ENCODE data around the gene PRSS1.

PRSS1 gene

DNA sequence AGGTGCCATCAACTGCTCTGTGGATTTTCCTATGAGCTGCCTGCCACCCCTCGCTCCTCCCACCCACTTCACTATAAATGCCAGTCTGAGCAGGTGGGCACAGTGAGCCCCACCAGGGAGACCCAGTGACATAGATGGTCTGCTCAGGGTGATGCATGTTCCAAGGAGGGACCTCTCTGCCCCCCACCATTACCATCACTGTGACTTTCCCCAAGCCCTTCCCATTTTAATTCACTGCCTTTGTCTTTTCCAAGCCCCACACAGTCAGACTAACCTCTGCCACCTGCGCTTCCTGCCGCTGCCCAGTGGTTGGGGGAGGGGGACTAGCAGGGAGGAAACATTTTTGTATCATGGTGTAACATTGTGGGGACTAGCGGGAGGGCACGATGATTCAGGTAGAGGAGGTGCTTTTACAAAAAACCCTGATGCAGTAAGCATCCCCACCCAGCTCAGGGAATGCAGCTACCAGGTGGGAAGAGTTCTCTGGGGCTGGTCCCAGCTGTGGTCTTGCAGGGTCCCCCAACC, 46.1 kb downstream of the PRSS1 start:
- no peak for DNase-seq (ENCODE audit: low read depth in 2 of 2)

DNA sequence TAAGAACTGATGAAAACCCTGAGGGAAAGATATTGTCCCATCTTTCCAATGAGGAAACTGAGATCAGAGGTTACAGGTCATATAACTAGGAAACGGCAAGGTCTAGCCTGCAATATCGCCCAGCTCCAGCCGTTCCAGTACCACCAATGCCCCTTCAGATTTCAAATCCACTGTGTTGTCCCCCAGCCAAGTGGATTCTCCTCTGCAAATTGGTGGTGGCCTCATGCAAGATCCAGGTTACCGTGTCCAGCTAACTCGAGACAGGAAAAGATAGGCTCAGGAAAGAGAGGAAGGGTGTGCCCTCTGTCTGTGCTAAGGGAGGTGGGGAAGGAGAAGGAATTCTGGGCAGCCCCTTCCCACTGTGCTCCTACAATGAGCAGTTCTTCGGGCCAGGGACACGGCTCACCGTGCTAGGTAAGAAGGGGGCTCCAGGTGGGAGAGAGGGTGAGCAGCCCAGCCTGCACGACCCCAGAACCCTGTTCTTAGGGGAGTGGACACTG, 46.8 kb downstream of the PRSS1 start:
- no peak for DNase-seq (ENCODE audit: low read depth in 2 of 2)

DNA sequence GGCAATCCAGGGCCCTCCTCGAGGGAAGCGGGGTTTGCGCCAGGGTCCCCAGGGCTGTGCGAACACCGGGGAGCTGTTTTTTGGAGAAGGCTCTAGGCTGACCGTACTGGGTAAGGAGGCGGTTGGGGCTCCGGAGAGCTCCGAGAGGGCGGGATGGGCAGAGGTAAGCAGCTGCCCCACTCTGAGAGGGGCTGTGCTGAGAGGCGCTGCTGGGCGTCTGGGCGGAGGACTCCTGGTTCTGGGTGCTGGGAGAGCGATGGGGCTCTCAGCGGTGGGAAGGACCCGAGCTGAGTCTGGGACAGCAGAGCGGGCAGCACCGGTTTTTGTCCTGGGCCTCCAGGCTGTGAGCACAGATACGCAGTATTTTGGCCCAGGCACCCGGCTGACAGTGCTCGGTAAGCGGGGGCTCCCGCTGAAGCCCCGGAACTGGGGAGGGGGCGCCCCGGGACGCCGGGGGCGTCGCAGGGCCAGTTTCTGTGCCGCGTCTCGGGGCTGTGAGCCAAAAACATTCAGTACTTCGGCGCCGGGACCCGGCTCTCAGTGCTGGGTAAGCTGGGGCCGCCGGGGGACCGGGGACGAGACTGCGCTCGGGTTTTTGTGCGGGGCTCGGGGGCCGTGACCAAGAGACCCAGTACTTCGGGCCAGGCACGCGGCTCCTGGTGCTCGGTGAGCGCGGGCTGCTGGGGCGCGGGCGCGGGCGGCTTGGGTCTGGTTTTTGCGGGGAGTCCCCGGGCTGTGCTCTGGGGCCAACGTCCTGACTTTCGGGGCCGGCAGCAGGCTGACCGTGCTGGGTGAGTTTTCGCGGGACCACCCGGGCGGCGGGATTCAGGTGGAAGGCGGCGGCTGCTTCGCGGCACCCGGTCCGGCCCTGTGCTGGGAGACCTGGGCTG, 47.5 kb downstream of the PRSS1 start:
- no peak for DNase-seq (ENCODE audit: low read depth in 2 of 2)

GRCh38 chr7:142797391-142798377, 48.4 kb downstream of the PRSS1 start:
- DNase-seq (ENCODE audit: low read depth in 2 of 2): no peak

DNA sequence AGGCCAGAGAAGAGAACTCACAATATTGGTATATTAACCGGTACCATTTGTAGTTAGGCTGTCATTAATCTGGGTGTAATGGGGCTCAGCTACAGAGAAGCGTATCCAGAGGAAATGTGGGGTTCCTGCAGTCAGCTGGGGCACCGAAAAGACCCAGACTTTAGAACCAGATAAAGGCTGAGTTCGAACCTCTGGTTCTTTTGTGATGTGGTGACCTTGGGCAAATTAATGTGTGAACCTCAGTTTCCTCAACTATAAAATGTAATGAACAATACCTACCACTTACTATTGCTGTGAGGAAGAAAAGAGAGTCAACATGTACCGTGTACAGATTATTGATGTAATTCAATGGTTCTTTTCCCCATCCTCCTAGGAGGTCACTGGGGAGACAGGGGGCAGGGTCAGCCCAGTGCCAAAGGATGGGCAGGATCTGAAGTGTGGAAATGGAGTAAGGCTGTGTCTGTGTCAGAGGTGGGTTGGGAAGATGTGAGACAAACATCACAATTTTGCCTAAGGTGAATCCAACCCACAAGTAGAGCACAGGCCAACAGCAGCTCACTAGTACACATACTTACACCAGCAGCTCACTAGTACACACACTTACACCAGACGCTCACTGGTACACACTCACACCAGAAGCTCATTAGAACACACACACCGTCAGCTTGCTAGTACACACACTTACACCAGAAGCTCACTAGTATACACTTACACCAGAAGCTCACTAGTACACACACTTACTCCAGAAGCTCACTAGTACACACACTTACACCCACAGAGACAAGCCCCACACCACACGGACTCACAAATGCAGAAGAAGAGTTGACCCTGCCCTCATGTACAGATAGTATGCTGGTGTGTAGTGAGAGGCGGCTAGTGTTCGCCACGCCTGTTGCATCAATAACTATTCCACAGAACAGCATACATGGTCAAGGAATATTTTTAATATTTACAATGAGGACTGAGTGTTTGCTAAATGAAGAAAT, 49.5 kb downstream of the PRSS1 start:
- no peak for DNase-seq (ENCODE audit: low read depth in 2 of 2)

- DNase-seq (ENCODE audit: low read depth in 2 of 2): no peak
These were observed 50.2 kb downstream of the PRSS1 start for GRCh38 chr7:142799437-142799835.

DNA sequence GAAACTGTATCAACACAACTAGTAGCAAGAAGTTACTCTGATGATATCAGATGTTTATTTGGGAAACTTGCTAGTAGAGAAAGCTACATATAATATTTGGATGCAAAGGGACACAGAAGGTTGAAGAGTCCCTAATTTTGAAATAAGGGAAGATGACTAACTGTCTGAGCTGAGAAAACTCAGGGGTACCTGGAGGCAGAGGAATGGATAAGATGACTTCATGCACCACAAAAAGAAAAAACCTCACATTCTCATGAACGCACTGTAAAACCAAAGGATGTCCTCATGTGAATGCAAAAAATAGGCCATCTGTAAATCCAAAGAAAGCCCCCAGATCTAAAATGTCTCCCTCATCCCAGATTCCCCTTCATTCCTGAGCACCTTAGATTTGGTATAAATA, 50.8 kb downstream of the PRSS1 start:
- no peak for DNase-seq (ENCODE audit: low read depth in 2 of 2)

DNA sequence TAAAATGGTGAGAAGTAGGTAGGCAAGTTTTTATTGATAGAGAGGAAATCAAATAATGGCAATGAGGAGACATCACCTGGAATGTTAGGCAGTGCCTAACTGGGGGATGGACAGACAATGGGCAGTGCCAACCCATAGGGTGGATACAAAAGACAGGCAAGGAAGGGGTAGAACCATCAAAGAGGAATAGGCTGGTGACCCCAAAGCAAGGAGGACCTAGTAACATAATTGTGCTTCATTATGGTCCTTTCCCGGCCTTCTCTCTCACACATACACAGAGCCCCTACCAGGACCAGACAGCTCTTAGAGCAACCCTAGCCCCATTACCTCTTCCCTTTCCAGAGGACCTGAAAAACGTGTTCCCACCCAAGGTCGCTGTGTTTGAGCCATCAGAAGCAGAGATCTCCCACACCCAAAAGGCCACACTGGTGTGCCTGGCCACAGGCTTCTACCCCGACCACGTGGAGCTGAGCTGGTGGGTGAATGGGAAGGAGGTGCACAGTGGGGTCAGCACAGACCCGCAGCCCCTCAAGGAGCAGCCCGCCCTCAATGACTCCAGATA, 51.5 kb downstream of the PRSS1 start:
- DNase-seq (ENCODE audit: low read depth in 2 of 2): no peak

DNA sequence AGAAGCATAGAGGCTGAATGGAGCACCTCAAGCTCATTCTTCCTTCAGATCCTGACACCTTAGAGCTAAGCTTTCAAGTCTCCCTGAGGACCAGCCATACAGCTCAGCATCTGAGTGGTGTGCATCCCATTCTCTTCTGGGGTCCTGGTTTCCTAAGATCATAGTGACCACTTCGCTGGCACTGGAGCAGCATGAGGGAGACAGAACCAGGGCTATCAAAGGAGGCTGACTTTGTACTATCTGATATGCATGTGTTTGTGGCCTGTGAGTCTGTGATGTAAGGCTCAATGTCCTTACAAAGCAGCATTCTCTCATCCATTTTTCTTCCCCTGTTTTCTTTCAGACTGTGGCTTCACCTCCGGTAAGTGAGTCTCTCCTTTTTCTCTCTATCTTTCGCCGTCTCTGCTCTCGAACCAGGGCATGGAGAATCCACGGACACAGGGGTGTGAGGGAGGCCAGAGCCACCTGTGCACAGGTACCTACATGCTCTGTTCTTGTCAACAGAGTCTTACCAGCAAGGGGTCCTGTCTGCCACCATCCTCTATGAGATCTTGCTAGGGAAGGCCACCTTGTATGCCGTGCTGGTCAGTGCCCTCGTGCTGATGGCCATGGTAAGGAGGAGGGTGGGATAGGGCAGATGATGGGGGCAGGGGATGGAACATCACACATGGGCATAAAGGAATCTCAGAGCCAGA, 52.5 kb downstream of the PRSS1 start:
- DNase-seq (ENCODE audit: low read depth in 2 of 2): no peak

GRCh38 chr7:142802301-142802700, 53.0 kb downstream of the PRSS1 start:
- no peak for DNase-seq (ENCODE audit: low read depth in 2 of 2)
